Measurements from ENCODE around the gene HCFC1R1. TPM values are rescaled to one million over a fixed set of nuclear protein-coding genes. Genes with fewer than 3 reads are reported as not detected.
A peak's percentile ranks its signal among the peaks of the same experiment; 100 is the strongest.

Gene HCFC1R1
- total RNA-seq, 1 donor from 2014 or later, result 30.3 TPM

GRCh38 chr16:3027489-3027795, 3.7 kb upstream of the HCFC1R1 start:
- Mint-ChIP-seq H3K27me3 (ENCODE audit: low read depth) (peaks cover 10% of the 10 kb centered on the region), H3K9me3 (no peaks in the 10 kb centered on the region), H3K4me3 (ENCODE audit: low read depth) (no peak overlapping the region), H3K27ac (no peak overlapping the region), H3K36me3 (ENCODE audit: low read depth) (peaks cover 28% of the 10 kb centered on the region), H3K4me1 (ENCODE audit: low read depth) (peaks cover 32% of the 10 kb centered on the region)
- DNase-seq (ENCODE audit: low spot score), result no peak
- intact Hi-C loops (cut with micrococcal nuclease), result loop anchor here (10.0 kb wide), 1 partner anchor 97 kb away; no protein-coding TSS in a partner anchor

DNA sequence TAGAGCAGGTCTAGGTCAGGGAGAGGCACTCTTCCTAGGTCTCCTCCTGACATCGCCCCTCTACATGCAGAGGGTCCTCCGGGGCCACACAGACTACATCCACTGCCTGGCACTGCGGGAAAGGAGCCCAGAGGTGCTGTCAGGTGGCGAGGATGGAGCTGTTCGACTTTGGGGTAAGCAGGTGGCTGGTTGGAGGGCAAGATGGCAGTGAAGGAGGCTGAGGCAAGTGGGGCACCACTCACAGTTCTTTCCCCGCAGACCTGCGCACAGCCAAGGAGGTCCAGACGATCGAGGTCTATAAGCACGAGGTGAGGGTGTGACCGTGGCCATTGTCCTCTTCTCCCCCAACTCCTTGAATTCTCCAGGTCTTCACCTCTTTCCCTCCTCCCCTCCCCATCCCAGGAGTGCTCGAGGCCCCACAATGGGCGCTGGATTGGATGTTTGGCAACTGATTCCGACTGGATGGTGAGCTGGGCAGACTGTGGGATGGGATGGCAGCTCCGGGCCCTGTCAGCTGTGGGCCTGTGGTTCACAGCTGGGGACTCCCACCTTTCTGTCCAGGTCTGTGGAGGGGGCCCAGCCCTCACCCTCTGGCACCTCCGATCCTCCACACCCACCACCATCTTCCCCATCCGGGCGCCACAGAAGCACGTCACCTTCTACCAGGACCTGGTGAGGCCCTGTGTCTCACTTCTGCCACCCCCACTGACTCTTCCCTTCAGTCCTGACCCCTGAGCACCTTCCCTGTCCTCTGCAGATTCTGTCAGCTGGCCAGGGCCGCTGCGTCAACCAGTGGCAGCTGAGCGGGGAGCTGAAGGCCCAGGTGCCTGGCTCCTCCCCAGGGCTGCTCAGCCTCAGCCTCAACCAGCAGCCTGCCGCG, 3.1 kb upstream of the HCFC1R1 start:
- intact Hi-C loops (cut with micrococcal nuclease), result loop anchor here (10.0 kb wide), 1 partner anchor 98 kb away; no protein-coding TSS in a partner anchor
- Mint-ChIP-seq H3K9me3 (no peaks in the 10 kb centered on the region), H3K27me3 (ENCODE audit: low read depth) (peaks cover 7% of the 10 kb centered on the region), H3K4me3 (ENCODE audit: low read depth) (no peak overlapping the region), H3K27ac (no peak overlapping the region), H3K36me3 (ENCODE audit: low read depth) (peaks cover 28% of the 10 kb centered on the region), H3K4me1 (ENCODE audit: low read depth) (peaks cover 38% of the 10 kb centered on the region)
- DNase-seq (ENCODE audit: low spot score), result no peak

DNA sequence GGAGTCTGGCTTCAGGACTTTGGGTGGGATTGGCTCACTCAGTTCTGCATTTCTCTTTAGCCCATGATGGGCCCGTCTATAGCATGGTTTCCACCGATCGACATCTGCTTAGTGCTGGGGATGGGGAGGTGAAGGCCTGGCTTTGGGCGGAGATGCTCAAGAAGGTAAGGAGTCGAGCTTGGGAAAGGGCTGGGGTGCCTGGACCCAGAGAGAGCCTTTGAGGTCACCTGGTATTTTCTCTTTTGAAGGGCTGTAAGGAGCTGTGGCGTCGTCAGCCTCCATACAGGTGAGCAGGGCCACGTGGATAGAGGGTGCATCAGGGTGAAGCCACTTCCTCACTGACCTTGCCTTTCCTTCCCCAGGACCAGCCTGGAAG, 2.2 kb upstream of the HCFC1R1 start:
- intact Hi-C loops (cut with micrococcal nuclease), result loop anchor here (10.0 kb wide), 1 partner anchor 99 kb away; no protein-coding TSS in a partner anchor
- Mint-ChIP-seq H3K4me1 (ENCODE audit: low read depth) (peaks cover 45% of the 10 kb centered on the region), H3K36me3 (ENCODE audit: low read depth) (peaks cover 28% of the 10 kb centered on the region), H3K27me3 (ENCODE audit: low read depth) (peaks cover 6% of the 10 kb centered on the region), H3K4me3 (ENCODE audit: low read depth) (no peak overlapping the region), H3K27ac (no peak overlapping the region), H3K9me3 (no peaks in the 10 kb centered on the region)
- DNase-seq (ENCODE audit: low spot score), result no peak

GRCh38 chr16:3025032-3026002, 1.6 kb upstream of the HCFC1R1 start:
- peak overlapping the region; percentile 21 for H3K4me3 Mint-ChIP-seq (ENCODE audit: low read depth)
- no peaks in the 10 kb centered on the region for H3K9me3 Mint-ChIP-seq
- H3K36me3 Mint-ChIP-seq (ENCODE audit: low read depth), result peaks cover 28% of the 10 kb centered on the region
- DNase-seq (ENCODE audit: low spot score), result no peak
- peaks cover 45% of the 10 kb centered on the region for H3K4me1 Mint-ChIP-seq (ENCODE audit: low read depth)
- intact Hi-C loops (cut with micrococcal nuclease), result loop anchor here (10.0 kb wide), 1 partner anchor 99 kb away; no protein-coding TSS in a partner anchor
- H3K27me3 Mint-ChIP-seq (ENCODE audit: low read depth), result peaks cover 5% of the 10 kb centered on the region
- H3K27ac Mint-ChIP-seq, result no peak overlapping the region

DNA sequence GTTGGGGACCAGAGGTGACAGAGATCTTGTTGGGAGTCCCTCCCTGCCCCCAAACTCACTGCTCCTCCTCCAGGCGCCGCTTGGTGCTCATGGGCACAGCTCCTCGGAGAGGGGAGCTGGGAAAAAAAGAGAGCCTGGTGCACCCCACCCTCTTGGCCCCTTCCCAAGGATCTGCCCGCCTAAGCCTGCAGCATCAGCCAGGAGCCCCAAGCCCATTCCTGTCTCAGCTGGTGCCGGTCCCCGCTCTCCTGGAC, 400 bp downstream of the HCFC1R1 start:
- no peak for DNase-seq (ENCODE audit: low spot score)

GRCh38 chr16:3022684-3023414, 893 bp downstream of the HCFC1R1 start:
- no peak for DNase-seq (ENCODE audit: low spot score)
- Mint-ChIP-seq H3K9me3 (no peaks in the 10 kb centered on the region), H3K27me3 (ENCODE audit: low read depth) (peaks cover 10% of the 10 kb centered on the region), H3K27ac (peak overlapping the region; percentile 90), H3K4me1 (ENCODE audit: low read depth) (peaks cover 35% of the 10 kb centered on the region), H3K36me3 (ENCODE audit: low read depth) (peaks cover 28% of the 10 kb centered on the region), H3K4me3 (ENCODE audit: low read depth) (peak overlapping the region; percentile 87)
- intact Hi-C loops (cut with micrococcal nuclease), result loop anchor here (2.0 to 10.0 kb wide), 3 partner anchors 41 to 118 kb away; partner anchors contain the start of gene PKMYT1

More for the DNA sequence above, 400 bp downstream of the HCFC1R1 start:
- H3K4me1 Mint-ChIP-seq (ENCODE audit: low read depth), result peaks cover 37% of the 10 kb centered on the region
- H3K36me3 Mint-ChIP-seq (ENCODE audit: low read depth), result peaks cover 28% of the 10 kb centered on the region
- H3K27ac Mint-ChIP-seq, result peak overlapping the region; percentile 90
- H3K4me3 Mint-ChIP-seq (ENCODE audit: low read depth), result peak overlapping the region; percentile 87
- H3K27me3 Mint-ChIP-seq (ENCODE audit: low read depth), result peaks cover 7% of the 10 kb centered on the region
- intact Hi-C loops (cut with micrococcal nuclease), result loop anchor here (2.0 to 10.0 kb wide), 3 partner anchors 41 to 119 kb away; partner anchors contain the start of gene PKMYT1
- H3K9me3 Mint-ChIP-seq, result no peaks in the 10 kb centered on the region

DNA sequence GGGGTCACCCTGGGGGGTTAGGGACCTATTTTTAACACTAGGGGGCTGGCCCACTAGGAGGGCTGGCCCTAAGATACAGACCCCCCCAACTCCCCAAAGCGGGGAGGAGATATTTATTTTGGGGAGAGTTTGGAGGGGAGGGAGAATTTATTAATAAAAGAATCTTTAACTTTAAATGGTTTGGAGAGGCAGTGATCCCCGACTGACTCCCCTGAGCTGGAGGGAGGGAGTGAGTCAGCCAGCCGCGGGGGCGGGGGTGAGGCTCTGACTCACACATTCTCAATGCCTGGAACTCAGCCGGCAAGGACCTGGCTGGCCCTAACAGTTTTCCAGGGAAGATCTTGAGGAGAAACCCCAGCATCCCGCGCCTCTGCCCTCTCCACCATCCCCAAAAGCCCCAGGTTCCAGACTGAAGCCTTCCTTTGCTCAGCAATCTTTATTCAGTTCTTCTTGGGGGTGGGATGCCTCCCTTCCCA, 1.5 kb downstream of the HCFC1R1 start:
- DNase-seq (ENCODE audit: low spot score), result peak; percentile 64
- Mint-ChIP-seq H3K4me3 (ENCODE audit: low read depth) (peak overlapping the region; percentile 87), H3K4me1 (ENCODE audit: low read depth) (peaks cover 35% of the 10 kb centered on the region), H3K36me3 (ENCODE audit: low read depth) (peaks cover 23% of the 10 kb centered on the region), H3K27ac (peak overlapping the region; percentile 90), H3K9me3 (no peaks in the 10 kb centered on the region), H3K27me3 (ENCODE audit: low read depth) (peaks cover 11% of the 10 kb centered on the region)
- intact Hi-C loops (cut with micrococcal nuclease), result loop anchor here (2.0 to 10.0 kb wide), 3 partner anchors 40 to 117 kb away; partner anchors contain the start of gene PKMYT1

- H3K4me3 Mint-ChIP-seq (ENCODE audit: low read depth), result peak overlapping the region; percentile 87
- peaks cover 16% of the 10 kb centered on the region for H3K27me3 Mint-ChIP-seq (ENCODE audit: low read depth)
- intact Hi-C loops (cut with micrococcal nuclease), result loop anchor here (2.0 to 10.0 kb wide), 3 partner anchors 39 to 117 kb away; partner anchors contain the start of gene PKMYT1
- H3K36me3 Mint-ChIP-seq (ENCODE audit: low read depth), result peaks cover 17% of the 10 kb centered on the region
- DNase-seq (ENCODE audit: low spot score), result peak; percentile 69
- no peaks in the 10 kb centered on the region for H3K9me3 Mint-ChIP-seq
- H3K4me1 Mint-ChIP-seq (ENCODE audit: low read depth), result peaks cover 35% of the 10 kb centered on the region
- H3K27ac Mint-ChIP-seq, result peak overlapping the region; percentile 90
These were observed 2.1 kb downstream of the HCFC1R1 start for GRCh38 chr16:3021449-3022207.

GRCh38 chr16:3020604-3021448, 2.9 kb downstream of the HCFC1R1 start:
- Mint-ChIP-seq H3K27me3 (ENCODE audit: low read depth) (peaks cover 16% of the 10 kb centered on the region), H3K9me3 (no peaks in the 10 kb centered on the region), H3K27ac (peak overlapping the region; percentile 90), H3K4me1 (ENCODE audit: low read depth) (peaks cover 35% of the 10 kb centered on the region), H3K4me3 (ENCODE audit: low read depth) (peak overlapping the region; percentile 87), H3K36me3 (ENCODE audit: low read depth) (peaks cover 9% of the 10 kb centered on the region)
- DNase-seq (ENCODE audit: low spot score), result peak; percentile 41
- intact Hi-C loops (cut with micrococcal nuclease), result loop anchor here (1.0 to 10.0 kb wide), 3 partner anchors 18 to 104 kb away; partner anchors contain the start of gene PKMYT1

- DNase-seq (ENCODE audit: low spot score), result peak; percentile 70
- intact Hi-C loops (cut with micrococcal nuclease), result loop anchor here (1.0 to 10.0 kb wide), 3 partner anchors 17 to 105 kb away; partner anchors contain the start of gene PKMYT1
- no peaks in the 10 kb centered on the region for H3K9me3 Mint-ChIP-seq
- peaks cover 3% of the 10 kb centered on the region for H3K36me3 Mint-ChIP-seq (ENCODE audit: low read depth)
- peak within 1 kb of the TSS; percentile 88 for H3K4me3 Mint-ChIP-seq (ENCODE audit: low read depth)
- H3K27me3 Mint-ChIP-seq (ENCODE audit: low read depth), result peaks cover 16% of the 10 kb centered on the region
- H3K4me1 Mint-ChIP-seq (ENCODE audit: low read depth), result peaks cover 34% of the 10 kb centered on the region
- peak within 1 kb of the TSS; percentile 90 for H3K27ac Mint-ChIP-seq
These were observed 3.5 kb downstream of the HCFC1R1 start, which contains the start of gene TNFRSF12A for GRCh38 chr16:3020247-3020603. TSS of gene TNFRSF12A (plus strand) at chr16:3020368. CDS start at chr16:3020398, 30 bp downstream.

Data from activated T-helper 2 cell treated with anti-CD3 and anti-CD28 coated beads, Interferon-gamma antibody, Interleukin-2, Interleukin-4, amounts not matched to agents 10 μg/mL and 5 μg/mL and 100 μg/mL, durations not matched to agents 14 hours and 24 hours and 36 hours (primary cell).